ENCODE measurements around the gene SCAMP1.

SCAMP1 gene

DNA sequence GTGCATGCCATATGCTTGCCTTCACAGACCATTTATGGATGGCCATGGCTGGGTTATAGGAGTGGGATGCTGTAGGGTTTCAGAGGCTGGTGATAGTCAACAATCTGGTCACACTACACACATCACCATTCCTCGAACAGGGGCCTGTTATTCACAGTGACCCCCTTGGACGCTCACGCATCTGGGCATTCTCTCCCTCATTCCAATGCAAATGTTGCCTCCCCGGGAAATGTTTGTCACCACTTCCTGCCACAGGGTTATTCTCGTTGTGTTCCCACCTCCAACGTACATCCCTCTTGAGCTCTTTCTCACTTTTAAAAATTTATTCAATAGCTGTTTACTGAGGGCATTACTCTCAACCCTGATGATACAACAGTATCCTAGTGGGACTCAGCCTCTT, 135.4 kb downstream of the SCAMP1 start:
- DNase-seq (ENCODE audit: low read depth) = no peak

DNA sequence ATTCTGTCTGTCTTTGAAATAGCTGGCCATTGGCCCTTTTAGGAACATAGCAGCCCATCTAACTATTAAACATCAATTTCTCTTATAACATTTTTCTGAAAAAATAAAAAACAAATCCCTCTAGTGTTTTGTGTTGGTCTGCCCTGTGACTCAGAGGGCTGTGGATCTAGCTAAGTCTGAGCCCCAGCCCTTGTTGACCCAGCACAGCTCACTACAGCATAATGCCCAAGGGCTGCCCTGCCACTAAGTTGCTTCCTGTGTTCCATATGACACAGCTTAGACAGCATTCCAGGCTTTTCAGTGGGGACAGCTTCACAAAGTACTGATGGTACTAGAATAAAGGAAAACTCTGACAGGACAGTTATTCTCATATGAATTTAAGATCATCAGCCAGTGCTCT, 136.0 kb downstream of the SCAMP1 start:
- no peak for DNase-seq (ENCODE audit: low read depth)

GRCh38 chr5:78497573-78498533, 137.4 kb downstream of the SCAMP1 start:
- no peak for DNase-seq (ENCODE audit: low read depth)

DNA sequence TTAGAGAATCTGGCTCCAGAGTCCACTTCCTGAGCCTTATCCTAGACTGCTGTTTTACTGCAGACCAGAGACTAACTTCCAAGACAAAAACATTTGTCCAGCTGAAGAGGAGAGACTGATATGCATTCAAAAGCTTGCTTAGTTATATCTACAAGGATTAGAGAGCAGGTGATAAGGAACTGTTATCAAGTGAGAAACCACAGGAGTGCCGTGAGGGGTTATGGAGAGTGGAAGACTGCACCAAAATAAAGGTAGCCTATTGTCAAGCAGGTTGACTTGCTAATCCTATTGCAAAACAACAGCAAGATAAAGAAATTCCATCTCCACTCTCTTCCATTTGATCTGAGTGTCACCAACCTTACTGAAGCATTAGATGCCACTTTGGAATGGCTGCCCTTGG, 139.1 kb downstream of the SCAMP1 start:
- no peak for DNase-seq (ENCODE audit: low read depth)

- no peak for DNase-seq (ENCODE audit: low read depth)
Measured at GRCh38 chr5:78500028-78500427, 139.6 kb downstream of the SCAMP1 start.

DNA sequence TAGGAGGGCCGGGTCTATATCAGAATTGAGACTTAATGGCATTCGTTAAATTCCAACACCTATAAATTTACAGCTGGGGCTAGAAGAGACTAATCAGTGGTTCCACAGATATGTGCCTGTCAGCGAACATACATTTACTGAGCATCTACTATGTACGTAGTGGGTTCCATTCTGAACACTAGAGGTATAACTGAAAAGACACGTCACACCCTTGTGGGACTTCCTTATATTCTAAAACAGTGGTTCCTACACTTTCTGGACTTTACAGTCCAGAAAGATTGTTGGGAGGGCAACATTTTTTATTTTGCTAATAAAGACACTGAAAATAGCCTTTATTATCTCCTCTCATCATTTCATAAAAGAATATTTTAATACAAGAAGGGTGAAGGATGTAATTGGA, 140.5 kb downstream of the SCAMP1 start:
- no peak for DNase-seq (ENCODE audit: low read depth)

DNA sequence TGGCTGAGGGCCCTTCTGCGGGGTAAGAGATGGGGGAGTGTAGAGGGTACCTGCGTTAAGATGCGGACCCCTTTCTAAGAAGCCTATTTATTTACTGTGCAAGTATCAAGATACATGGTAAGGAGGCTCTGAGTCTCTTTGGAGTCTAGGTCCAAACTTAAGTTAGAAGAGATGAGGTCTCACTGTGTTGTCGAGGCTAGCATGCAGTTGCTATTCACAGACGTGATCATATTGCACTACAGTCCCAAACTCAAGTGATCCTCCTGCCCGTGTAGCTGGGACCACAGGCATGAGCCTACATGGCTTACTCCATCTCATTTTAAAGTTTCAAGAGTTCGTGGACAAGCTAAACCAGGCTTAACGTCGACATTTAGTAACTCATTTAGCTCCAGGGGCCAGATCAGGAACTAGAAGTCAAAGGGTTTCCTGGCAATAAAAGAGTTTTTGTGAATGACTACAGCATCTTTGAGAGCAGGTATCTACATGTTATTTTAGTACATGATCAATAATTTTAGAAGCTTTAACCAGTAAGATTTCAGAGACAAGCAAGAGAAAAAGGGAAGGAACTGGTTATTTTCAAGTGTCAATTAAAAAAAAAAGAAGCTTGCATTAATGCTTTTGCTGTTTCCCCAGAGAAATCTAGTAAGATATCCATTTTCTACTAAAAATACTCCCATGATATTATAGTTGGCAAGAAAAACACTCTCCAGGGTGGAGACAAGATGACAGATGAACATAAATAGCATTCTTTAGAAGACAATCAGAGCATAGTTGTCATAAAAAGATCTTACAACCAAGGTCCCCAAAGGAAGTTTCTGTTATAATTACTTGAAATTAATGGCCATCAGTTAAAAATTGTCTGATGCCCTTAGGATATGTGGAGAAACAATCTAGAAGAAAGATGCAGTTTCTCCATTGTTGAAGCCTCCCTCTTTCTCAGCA, 141.3 kb downstream of the SCAMP1 start:
- DNase-seq (ENCODE audit: low read depth) = no peak

GRCh38 chr5:78503958-78504653, 143.7 kb downstream of the SCAMP1 start:
- no peak for DNase-seq (ENCODE audit: low read depth)

GRCh38 chr5:78504704-78505677, 144.6 kb downstream of the SCAMP1 start:
- DNase-seq (ENCODE audit: low read depth) = no peak

- DNase-seq (ENCODE audit: low read depth) = no peak
Measured at GRCh38 chr5:78505860-78506259, 145.4 kb downstream of the SCAMP1 start.

- DNase-seq (ENCODE audit: low read depth) = no peak
Measured at GRCh38 chr5:78506261-78507024, 146.0 kb downstream of the SCAMP1 start.

- DNase-seq (ENCODE audit: low read depth) = no peak
Measured at GRCh38 chr5:78507531-78507930, 147.1 kb downstream of the SCAMP1 start.

DNA sequence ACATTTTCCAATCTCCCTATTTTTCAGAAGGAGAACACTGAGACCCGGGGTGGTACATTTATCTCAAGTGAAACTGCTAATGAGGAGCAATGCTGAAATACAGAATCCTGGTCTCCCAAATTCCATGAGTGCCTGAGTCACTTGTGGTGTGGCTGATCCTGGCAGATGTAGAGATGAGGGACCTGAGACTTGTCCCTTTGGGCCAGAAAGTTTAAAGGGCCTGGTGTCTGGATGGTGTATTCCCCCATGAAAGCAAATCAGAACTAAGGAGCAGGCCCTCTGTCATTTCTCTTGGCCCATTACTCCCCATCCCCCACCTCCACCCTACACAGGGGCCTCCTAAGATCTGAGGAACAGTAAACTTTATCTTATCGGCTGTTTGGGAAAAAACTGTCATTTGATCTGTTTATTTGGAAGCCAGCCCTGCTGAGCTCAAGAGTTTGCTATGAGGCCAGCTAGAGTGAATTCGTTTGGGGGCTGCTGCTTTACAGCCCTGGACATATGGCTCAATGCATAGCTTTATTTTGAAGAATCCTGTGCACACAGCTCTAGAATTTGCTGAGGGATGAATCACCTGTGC, 147.9 kb downstream of the SCAMP1 start:
- DNase-seq (ENCODE audit: low read depth) = no peak

DNA sequence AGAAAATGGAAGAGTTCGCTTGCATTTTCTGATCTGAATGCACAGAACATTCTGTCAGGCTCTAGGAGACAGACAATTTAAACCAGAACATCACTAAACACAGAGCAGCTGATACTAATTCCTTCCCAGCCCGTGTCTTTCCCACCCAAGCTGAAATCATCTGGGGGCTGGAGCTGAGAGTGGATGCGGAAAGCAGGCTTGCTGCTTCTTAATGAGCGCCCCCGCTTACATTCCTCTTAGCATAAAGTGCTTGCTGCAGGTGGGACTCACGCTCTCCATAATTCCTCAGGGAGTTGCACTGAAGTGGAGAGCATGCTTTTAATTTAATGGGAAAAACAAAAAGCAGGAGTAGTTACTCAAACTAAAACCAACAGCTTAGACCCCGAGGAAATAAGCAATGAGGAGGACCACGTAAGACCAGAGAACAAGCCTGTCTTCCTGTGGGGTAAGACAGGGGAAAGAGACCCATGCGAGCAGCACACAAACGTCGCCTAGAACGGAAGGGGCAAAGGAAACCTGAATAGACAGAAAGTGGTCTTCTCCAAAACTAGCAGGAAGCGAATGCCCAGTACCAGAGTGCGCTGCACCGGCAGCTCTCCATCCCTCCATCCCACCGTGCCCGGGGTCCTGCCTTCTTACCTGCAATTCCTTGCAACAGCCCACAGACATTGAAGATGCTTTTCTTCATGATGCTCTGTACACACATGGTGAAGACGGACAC, 148.9 kb downstream of the SCAMP1 start:
- DNase-seq (ENCODE audit: low read depth) = no peak

DNA sequence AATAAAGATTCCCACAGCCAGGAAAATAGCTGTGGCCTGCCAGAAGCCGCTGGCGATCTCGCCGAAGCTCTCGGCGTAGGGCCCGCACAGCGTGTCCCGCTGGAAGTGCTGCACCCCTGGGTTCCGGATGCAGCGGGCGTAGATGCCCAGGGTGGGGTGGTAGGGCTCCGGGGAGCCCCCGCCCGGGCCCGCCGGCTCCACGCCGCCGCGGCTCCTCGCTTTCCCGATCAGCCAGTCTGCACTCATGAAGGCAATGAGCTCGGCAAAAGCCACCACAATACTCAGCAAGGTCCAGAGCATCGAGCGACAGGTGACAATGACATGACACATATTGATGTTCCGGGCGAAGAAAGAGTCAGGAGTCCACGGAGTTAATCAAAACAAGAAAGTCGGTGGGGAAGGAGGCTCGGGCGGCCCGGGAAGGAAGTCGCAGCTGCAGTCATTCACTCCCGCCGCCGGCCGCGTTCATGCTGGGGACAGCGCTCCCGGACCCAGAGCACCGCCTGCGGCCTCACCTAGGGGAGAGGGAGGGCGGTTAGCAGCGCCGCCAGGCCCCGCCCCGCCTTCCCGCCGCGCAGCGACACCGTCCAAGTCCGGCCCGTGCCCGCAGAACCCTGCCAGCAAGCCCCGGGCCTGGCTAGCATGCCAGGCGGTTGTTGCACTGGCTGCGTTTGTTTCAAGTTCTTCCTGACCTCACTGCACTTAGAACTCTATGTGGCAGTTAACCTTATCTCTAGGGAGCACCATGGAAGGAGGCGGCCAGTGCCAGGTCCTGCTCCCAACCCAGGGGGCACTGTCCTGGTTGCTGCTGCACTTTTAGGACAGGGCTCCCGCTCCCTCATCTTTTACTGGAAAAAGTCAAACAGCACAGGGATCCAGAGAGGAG, 149.7 kb downstream of the SCAMP1 start:
- DNase-seq (ENCODE audit: low read depth) = peak; percentile 33

DNA sequence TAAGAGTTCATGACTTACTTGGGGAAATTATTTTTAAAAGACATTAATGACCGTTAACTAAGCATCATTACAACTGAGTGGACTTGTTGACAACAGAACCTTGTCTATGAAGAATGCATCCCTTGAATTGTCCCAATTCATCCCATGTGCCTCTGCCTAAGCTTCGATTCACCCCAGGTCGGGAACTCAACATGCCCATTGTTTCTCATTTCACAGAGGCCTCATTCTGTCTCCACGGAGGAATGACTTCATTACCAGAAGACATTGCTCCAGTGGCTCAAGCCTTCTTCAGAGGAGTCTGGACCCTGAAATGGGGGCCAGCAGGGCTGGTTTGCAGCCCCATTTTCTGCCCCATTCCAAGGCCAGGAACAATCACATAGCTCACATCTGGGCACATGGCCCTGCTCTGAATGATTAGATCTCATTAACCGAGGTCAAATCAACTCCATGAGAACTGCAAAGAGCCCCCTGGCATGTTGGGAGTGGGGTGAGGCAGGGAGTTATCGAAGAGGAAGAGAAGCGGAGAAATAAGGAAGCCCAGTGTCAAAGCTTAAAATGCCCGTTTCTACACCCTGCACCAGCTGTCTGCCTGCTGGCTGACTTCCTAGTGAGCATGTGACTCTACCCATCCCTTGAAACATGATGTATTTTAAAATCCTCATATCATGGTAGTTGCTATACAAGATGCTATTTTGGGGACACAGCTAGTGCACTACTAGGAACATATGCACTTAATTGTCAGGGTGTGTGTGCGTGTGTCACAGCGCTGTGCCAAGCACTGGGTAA, 150.9 kb downstream of the SCAMP1 start:
- DNase-seq (ENCODE audit: low read depth) = no peak

DNA sequence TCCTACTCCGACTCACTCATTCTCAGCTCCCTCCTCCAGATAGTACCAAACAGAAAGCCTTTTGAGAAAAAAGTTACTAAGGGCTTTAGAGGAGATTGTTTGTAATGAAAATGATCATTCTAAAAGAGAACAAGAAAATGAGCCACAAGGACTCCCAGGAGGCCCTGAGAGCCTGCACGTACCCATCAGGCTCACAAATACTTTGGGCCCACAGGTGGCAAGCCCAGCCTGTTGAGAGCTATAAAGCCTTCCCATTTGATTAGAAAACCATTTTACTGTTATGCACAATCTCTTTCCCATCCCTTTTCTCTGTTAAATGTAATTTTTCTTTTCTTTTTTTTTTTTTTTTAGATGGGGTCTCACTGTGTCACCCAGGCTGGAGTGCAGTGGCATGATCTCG, 152.0 kb downstream of the SCAMP1 start:
- DNase-seq (ENCODE audit: low read depth) = no peak
